ENCODE data around the gene ZNF584.

ZNF584 gene

DNA sequence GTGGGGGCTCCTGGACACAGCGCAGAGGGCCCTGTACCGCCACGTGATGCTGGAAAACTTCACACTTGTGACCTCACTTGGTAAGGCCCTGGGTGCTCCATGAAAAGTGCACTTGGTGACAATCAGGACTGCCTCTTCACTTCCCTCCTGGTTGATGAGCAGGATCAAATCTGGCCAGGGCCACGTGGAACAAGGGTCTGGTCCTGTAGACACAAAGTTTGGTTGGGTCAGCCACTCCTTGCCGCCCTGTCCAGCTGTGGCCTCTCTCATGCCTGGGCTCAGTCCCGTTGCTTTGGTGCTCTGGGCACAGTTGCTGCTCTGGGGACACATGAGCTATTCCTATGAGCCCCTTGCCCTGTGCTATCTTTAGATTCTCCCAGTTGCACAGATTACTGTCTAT lies 45.3 kb downstream of the ZNF584 start:
- H3K4me3 ChIP-seq (IDR thresholded peaks at IDR 0.05; ENCODE audit: insufficient read depth, low read depth, low read length), result no peak overlapping the region
- H2AFZ ChIP-seq (ENCODE audit: low read depth), result no peak overlapping the region
- no peak overlapping the region for H3K27ac ChIP-seq
- no peak overlapping the region for H3K4me2 ChIP-seq
- peaks cover 9% of the 10 kb centered on the region for H3K27me3 ChIP-seq (ENCODE audit: insufficient read depth, low read depth)
- H3K36me3 ChIP-seq (ENCODE audit: insufficient read depth), result no peaks in the 10 kb centered on the region
- H4K20me1 ChIP-seq (ENCODE audit: insufficient read depth), result no peaks in the 10 kb centered on the region
- TF ChIP-seq, protein P1, sequence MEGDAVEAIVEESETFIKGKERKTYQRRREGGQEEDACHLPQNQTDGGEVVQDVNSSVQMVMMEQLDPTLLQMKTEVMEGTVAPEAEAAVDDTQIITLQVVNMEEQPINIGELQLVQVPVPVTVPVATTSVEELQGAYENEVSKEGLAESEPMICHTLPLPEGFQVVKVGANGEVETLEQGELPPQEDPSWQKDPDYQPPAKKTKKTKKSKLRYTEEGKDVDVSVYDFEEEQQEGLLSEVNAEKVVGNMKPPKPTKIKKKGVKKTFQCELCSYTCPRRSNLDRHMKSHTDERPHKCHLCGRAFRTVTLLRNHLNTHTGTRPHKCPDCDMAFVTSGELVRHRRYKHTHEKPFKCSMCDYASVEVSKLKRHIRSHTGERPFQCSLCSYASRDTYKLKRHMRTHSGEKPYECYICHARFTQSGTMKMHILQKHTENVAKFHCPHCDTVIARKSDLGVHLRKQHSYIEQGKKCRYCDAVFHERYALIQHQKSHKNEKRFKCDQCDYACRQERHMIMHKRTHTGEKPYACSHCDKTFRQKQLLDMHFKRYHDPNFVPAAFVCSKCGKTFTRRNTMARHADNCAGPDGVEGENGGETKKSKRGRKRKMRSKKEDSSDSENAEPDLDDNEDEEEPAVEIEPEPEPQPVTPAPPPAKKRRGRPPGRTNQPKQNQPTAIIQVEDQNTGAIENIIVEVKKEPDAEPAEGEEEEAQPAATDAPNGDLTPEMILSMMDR (conservative IDR thresholded peaks at IDR 0.05; ENCODE audit: low read depth, low read length), result no peak
- peaks cover 6% of the 10 kb centered on the region for H3K4me1 ChIP-seq (ENCODE audit: low read depth, poor library complexity, severe bottlenecking)
- H3K79me2 ChIP-seq (ENCODE audit: insufficient read depth, low read depth), result no peaks in the 10 kb centered on the region
- H3K9ac ChIP-seq, result no peak overlapping the region

DNA sequence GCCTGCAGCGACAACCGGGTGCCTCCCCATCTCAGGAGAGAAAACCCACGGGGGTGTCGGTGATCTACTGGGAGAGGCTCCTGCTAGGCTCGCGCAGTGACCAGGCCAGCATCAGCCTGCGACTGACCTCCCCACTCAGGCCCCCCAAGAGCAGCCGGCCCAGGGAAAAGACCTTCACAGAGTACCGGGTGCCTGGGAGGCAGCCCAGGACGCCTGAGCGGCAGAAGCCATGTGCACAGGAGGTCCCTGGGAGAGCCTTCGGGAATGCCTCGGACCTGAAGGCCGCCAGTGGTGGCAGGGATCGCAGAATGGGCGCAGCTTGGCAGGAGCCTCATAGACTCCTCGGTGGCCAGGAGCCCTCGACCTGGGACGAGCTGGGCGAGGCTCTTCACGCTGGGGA lies 46.9 kb downstream of the ZNF584 start:
- Histone ChIP-seq H3K27me3 (ENCODE audit: insufficient read depth, low read depth) (peaks cover 5% of the 10 kb centered on the region), H2AFZ (ENCODE audit: low read depth) (no peak overlapping the region), H4K20me1 (ENCODE audit: insufficient read depth) (no peaks in the 10 kb centered on the region), H3K4me1 (ENCODE audit: low read depth, poor library complexity, severe bottlenecking) (peaks cover 6% of the 10 kb centered on the region), H3K4me2 (no peak overlapping the region), H3K9ac (no peak overlapping the region), H3K79me2 (ENCODE audit: insufficient read depth, low read depth) (no peaks in the 10 kb centered on the region), H3K4me3 (IDR thresholded peaks at IDR 0.05; ENCODE audit: insufficient read depth, low read depth, low read length) (no peak overlapping the region), H3K27ac (no peak overlapping the region), H3K36me3 (ENCODE audit: insufficient read depth) (no peaks in the 10 kb centered on the region)
- TF ChIP-seq, protein P1 (conservative IDR thresholded peaks at IDR 0.05; ENCODE audit: low read depth, low read length), result no peak

DNA sequence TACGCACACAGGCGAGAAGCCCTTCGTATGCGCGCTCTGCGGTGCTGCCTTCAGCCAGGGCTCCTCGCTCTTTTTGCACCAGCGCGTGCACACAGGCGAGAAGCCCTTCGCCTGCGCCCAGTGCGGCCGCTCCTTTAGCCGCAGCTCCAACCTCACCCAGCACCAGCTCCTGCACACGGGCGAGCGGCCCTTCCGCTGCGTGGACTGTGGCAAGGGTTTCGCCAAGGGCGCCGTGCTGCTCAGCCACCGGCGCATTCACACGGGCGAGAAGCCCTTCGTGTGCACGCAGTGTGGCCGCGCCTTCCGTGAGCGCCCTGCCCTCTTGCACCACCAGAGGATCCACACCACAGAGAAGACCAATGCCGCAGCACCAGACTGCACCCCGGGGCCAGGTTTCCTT lies 47.7 kb downstream of the ZNF584 start:
- Histone ChIP-seq H3K27ac (no peak overlapping the region), H3K4me2 (no peak overlapping the region), H3K9ac (no peak overlapping the region), H3K4me1 (ENCODE audit: low read depth, poor library complexity, severe bottlenecking) (no peaks in the 10 kb centered on the region), H3K27me3 (ENCODE audit: insufficient read depth, low read depth) (no peaks in the 10 kb centered on the region), H2AFZ (ENCODE audit: low read depth) (no peak overlapping the region), H3K36me3 (ENCODE audit: insufficient read depth) (no peaks in the 10 kb centered on the region), H4K20me1 (ENCODE audit: insufficient read depth) (no peaks in the 10 kb centered on the region), H3K79me2 (ENCODE audit: insufficient read depth, low read depth) (no peaks in the 10 kb centered on the region), H3K4me3 (IDR thresholded peaks at IDR 0.05; ENCODE audit: insufficient read depth, low read depth, low read length) (no peak overlapping the region)
- TF ChIP-seq, protein P1 (conservative IDR thresholded peaks at IDR 0.05; ENCODE audit: low read depth, low read length), result no peak

DNA sequence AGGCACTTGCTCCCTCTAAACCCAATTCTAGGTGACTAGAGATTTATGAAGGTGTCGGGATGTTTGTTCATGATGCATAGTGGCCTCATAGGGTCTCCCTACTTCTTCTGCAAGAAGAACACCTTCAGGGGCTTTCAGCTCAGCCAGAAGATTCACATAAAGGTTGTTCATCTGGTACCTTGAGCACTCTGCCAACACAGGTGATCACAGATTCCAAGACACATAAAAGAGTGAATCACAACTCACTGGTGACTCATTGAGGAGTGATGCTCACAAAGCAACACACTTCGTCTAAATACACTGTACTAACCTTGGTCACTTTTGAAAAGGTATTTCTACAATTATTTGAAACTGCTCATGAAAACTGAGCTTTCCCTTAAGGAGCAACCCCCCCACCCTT lies 51.6 kb downstream of the ZNF584 start:
- H2AFZ ChIP-seq (ENCODE audit: low read depth), result no peak overlapping the region

More for the DNA sequence above, 51.6 kb downstream of the ZNF584 start:
- Histone ChIP-seq H3K4me3 (IDR thresholded peaks at IDR 0.05; ENCODE audit: insufficient read depth, low read depth, low read length) (no peak overlapping the region), H3K79me2 (ENCODE audit: insufficient read depth, low read depth) (no peaks in the 10 kb centered on the region), H3K9ac (no peak overlapping the region), H3K4me1 (ENCODE audit: low read depth, poor library complexity, severe bottlenecking) (no peaks in the 10 kb centered on the region), H4K20me1 (ENCODE audit: insufficient read depth) (no peaks in the 10 kb centered on the region), H3K4me2 (no peak overlapping the region), H3K27ac (no peak overlapping the region), H3K27me3 (ENCODE audit: insufficient read depth, low read depth) (no peaks in the 10 kb centered on the region), H3K36me3 (ENCODE audit: insufficient read depth) (no peaks in the 10 kb centered on the region)
- TF ChIP-seq, protein P1 (conservative IDR thresholded peaks at IDR 0.05; ENCODE audit: low read depth, low read length), result no peak

All from KMS-11 (cell line).